Frontal cortex (tissue), 1 donor: ENCODE data around the gene LIM2. TPM values are rescaled to one million over a fixed set of nuclear protein-coding genes. Genes with fewer than 3 reads are reported as not detected.

ENCODE experiments used
- total RNA-seq: library from RNA; depleted of rRNA; stranded (reverse); fragments of >200 nt; gene quantifications from one replicate; pipeline ENCODE4 v1.2.3, GENCODE V29; 2014

Gene LIM2
- total RNA-seq, 1 donor from 2014 or later = not detected

Other genes starting within 250 kb of the LIM2 start
- under 0.01 TPM for gene SIGLEC7, start 245.7 kb downstream of the LIM2 start, total RNA-seq
- gene CD33, start 162.9 kb downstream of the LIM2 start, total RNA-seq = 0.41 TPM
- not detected for gene SIGLECL1, start 136.9 kb downstream of the LIM2 start, total RNA-seq
- gene IGLON5, start 76.3 kb downstream of the LIM2 start, total RNA-seq = 4.1 TPM
- 0.41 TPM for gene VSIG10L, start 45.8 kb downstream of the LIM2 start, total RNA-seq
- 41.2 TPM for gene ETFB, start 21.6 kb downstream of the LIM2 start, total RNA-seq
- not detected for gene CLDND2, start 19.0 kb downstream of the LIM2 start, total RNA-seq
- gene NKG7, start 15.3 kb downstream of the LIM2 start, total RNA-seq = not detected
- gene C19orf84, start 2.6 kb upstream of the LIM2 start, total RNA-seq = not detected
- gene SIGLEC10, start 29.7 kb upstream of the LIM2 start, total RNA-seq = 1.2 TPM
- gene SIGLEC8, start 70.5 kb upstream of the LIM2 start, total RNA-seq = 0.82 TPM
- not detected for gene CEACAM18, start 90.6 kb upstream of the LIM2 start, total RNA-seq
- not detected for gene SIGLEC12, start 113.8 kb upstream of the LIM2 start, total RNA-seq
- gene SIGLEC6, start 143.7 kb upstream of the LIM2 start, total RNA-seq = not detected
- gene ZNF175, start 183.3 kb upstream of the LIM2 start, total RNA-seq = 7.3 TPM
- under 0.01 TPM for gene SIGLEC5, start 242.4 kb upstream of the LIM2 start, total RNA-seq